HG02588 (cell line): ENCODE data around the gene MXRA8.
"Not testable (repeated sequence)": the region's sequence is repeated elsewhere in the genome, so short reads cannot be mapped to it uniquely, and the experiment has no call there.

Experiments
- ATAC-seq: cut with Tn5 transposase; IDR thresholded peaks from one replicate; pipeline ENCODE4 v1.9.1; 2021; ENCODE audit warnings: mild to moderate bottlenecking, moderate library complexity; ENCODE audit not compliant: unreplicated experiment

The MXRA8 gene, protein sequence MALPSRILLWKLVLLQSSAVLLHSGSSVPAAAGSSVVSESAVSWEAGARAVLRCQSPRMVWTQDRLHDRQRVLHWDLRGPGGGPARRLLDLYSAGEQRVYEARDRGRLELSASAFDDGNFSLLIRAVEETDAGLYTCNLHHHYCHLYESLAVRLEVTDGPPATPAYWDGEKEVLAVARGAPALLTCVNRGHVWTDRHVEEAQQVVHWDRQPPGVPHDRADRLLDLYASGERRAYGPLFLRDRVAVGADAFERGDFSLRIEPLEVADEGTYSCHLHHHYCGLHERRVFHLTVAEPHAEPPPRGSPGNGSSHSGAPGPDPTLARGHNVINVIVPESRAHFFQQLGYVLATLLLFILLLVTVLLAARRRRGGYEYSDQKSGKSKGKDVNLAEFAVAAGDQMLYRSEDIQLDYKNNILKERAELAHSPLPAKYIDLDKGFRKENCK

DNA sequence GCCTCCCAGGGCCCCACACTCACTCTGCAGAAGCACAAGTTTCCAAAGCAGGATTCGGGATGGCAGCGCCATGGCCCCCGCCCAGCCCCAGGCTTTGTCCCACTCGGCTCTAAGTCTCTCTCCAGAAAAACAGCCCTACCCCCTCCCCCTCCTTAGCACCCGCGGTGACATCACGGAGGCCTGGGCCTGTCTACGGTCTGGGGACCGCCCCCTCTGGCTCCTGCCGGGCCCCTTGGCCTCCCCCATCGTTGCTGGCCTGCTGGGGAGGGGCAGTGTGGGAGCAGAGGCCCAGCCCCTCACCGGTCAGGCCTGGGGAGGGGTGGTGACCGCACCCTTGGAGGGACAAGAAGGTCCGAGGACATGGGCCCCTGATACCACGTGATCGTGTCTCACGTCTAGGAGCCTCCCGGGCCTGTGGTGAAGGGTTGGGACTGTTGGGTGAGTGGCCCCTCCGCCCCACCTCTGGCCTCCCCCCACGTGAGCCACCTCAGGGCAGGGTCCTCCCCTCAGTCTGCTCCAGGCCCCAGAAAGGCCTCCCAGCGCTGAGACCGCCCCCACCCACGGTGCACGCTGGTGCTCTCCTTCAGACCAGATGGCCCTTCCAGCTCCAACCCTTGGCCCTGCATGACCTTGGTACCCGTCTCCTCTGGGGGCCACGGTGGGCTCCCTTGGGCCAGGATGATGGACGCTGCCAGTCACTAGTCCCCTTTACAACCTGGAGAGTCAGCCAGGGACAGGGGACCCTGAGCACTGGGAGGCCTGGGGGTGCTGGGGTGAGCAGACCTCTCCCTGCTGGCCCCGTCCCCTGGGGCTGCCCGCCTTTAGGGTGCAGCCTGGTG is at the start of gene MXRA8:
Gene MXRA8 (minus strand): TSS at position 123 of the 839 bp plus-strand sequence. CDS start 51 bp downstream, at position 72.
- no peak for ATAC-seq

DNA sequence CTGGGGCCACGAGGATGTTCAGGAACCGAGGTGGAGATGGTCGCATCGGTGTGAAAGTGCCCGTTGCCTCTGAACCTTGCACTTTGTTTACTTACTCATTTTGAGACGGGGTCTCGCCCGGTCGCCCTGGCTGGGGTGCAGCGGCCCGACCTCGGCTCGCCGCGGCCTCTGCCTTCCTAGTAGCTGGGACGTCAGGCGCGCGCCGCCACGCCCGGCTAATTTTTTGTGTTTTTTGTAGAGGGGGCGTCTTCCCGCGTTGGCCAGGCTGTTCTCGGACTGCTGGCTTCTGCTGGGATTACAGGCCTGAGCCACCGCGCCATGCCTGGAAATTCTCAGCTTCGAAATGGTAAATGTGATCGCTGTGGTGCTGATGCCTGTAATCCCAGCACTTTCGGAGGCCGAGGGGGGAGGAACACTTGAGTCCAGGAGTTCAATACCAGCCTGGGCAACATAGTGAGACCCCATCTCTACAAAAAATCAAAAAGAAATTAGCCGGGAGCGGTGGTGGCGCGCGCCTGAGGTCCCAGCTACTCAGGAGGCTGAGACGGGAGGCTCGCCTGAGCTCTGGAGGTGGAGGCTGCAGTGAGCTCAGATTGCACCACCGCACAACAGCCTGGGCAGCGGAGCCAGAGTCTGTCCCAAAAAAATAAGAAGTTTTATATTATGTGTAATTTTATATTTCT is 49.4 kb upstream of the MXRA8 start:
- peak; percentile 25 for ATAC-seq

- peak; percentile 86 for ATAC-seq
Observed at GRCh38 chr1:1406821-1407635, 48.7 kb upstream of the MXRA8 start, which contains the start of gene MRPL20. TSS of gene MRPL20 (minus strand) at chr1:1407293. CDS start at chr1:1407217, 76 bp downstream.

- ATAC-seq = no peak
Observed at GRCh38 chr1:1406101-1406820, 47.9 kb upstream of the MXRA8 start.

DNA sequence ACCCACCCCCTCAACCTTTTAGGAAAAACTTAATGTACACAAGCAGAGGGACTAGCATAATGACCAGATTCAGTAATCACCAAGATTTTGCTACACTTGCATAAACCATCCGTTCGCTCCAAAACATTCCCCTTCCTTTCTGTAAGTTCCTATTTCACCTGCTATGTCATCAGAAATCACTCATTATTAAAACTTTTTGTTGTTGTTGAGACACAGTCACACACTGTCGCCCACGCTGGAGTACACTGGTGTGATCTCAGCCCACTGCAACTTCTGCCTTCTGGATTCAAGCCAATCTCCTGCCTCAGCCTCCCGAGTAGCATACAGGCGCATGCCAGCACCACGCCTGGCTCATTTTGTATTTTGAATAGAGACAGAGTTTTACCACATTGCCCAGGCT is 45.3 kb upstream of the MXRA8 start:
- no peak for ATAC-seq

DNA sequence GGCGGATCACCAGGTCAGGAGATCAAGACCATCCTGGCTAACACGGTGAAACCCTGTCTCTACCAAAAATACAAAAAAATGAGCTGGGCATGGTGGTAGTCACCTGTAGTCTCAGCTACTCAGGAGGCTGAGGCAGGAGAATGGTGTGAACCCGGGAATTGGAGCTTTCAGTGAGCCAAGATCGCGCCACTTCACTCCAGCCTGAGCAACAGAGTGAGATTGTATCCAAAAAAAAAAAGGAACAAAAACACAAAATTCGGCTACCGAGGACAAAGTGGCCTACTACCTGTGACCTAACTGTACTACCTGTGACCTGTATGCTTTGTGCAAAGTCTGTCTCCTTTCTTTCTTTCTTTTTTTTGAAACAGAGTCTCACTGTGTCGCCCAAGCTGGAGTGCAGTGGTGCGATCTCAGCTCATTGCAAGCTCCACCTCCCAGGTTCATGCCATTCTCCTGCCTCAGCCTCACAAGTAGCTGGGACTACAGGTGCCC is 44.6 kb upstream of the MXRA8 start:
- ATAC-seq = not testable (repeated sequence)

DNA sequence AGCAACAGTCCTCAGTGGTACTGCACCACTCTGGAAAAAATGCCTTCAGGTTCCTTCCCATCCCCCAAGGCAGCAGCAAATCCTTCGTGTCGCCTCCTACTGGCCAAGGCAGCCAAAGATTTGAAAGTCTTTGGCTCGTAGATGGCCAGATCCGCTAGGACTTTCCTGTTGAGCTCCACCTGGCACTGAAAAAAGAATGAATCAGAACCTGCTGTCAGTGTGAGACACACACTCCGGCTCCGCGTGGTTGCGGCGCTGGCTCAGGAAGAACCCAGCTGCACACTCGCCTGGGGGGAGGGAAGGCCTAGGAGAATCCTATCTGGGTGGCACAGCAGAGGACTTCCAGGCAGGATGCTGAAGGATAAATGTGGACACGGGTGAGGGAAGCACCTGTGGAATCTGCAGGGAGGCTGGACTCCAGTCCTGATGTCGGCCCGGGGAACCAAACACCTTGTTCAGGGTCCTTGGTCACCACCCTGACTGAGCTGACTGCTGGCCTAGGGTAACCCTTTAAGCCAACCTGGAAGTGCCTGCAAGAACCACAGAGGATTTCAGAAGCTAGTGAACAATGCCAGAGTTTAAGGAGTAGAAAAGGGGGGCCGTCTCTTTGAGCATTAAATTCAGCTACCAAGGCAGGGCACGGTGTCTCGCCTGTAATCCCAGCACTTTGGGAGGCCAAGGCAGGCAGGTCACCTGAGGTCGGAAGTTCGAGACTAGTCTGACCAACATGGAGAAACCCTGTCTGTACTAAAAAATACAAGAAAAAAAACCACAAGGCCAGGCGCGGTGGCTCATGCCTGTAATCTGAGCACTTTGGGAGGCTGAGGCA is 43.9 kb upstream of the MXRA8 start:
- ATAC-seq = no peak

DNA sequence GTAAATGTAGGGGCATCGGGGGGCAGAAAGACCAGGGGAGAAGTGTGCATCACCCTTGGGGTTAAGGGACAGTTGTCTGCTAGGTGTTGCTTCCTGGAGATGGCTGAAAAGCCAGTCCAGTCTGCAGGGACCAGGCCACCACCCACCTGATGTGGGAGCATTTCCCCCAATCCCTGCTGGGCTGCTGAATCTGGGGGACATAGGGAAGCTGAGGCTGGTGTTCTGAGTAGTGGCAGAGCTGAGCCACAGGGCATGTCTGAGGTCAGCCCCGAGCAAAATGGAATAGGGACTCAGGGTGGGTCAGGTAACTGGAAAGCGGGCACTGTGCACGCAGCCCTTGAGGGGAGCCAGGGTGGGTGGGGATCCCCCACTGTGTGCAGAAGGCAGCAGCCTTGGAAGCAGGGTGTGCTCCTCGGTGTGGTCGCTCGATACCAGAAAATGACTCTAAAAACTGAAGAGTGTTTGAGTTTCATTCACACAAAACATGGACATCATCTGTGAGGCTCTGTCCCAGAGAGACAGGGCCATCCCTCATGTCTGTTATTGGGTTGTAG is 43.2 kb upstream of the MXRA8 start:
- ATAC-seq = no peak

- ATAC-seq = no peak
Observed at GRCh38 chr1:1400576-1401456, 42.5 kb upstream of the MXRA8 start.

DNA sequence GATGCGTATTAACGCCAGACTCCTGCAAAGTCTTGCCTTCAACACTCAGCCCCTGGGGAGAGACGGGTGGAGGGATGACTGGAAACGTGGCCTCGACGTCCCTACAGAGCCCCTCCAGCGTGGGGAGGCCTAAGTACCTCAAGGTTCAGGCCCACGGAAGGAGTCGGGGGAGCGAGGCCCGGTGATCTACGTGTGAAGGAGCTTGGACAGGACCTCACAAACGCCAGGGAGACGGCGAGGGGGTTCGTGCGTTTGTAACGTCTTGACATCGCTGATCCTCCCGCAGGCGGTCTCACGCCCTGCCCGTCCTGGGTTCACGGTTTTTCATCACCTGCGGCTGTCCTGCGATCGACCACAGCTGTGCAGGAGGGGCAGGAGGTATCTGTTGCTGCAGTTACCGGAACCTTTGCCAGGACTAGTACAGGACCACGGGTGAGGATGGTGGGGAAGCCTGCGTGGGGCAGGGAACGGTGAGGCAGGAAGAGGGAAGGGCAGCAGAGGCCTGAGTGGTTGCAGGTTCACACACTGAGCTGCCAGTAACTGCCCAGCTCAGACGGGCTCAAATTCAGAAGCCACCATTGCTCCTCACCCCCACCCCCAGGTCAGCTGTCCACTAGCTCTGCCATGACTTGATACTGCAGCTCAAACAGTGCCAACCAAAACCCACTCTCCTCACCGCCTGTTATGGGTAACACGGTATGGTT is 41.7 kb upstream of the MXRA8 start:
- ATAC-seq = no peak

GRCh38 chr1:1399187-1399871 is 41.0 kb upstream of the MXRA8 start, which contains the start of gene CCNL2:
TSS of gene CCNL2 (minus strand) at chr1:1399335. CDS start at chr1:1399306, 29 bp downstream.
- ATAC-seq = peak; percentile 89

GRCh38 chr1:1398677-1399186 is 40.4 kb upstream of the MXRA8 start:
- peak; percentile 11 for ATAC-seq

DNA sequence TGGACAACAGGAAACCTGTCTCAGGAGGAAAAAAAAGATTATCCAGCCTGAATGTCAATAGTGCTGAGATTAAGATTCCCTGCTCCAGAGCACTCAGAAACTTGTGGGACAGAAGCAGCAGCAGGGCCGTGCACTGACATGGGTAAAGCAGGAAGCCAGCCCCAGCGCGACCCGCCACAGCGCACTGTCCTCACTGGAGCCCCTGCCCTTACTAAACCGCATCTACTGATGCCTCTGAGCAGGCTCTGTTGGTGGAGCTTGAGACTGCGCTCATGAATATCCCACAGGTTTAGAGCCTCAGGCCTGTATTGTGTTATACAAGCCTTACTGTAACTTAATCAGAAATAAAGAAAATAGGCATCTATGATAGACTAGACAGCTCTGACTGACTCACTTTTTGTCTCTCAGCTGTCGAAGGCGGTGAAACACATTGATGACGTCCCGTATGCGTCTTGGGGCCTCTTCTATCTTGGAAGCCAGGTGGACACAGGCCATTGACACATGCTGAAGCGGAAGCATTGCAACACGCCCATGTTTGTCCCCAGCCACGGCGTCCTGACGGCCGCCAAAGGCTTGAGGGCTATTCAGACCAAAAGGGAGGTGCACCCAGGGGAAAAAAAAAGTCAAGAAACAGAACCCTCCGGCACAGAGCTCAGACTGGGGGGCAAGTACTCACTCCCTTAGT is 39.6 kb upstream of the MXRA8 start:
- no peak for ATAC-seq

GRCh38 chr1:1395166-1395565 is 36.8 kb upstream of the MXRA8 start:
- ATAC-seq = no peak

DNA sequence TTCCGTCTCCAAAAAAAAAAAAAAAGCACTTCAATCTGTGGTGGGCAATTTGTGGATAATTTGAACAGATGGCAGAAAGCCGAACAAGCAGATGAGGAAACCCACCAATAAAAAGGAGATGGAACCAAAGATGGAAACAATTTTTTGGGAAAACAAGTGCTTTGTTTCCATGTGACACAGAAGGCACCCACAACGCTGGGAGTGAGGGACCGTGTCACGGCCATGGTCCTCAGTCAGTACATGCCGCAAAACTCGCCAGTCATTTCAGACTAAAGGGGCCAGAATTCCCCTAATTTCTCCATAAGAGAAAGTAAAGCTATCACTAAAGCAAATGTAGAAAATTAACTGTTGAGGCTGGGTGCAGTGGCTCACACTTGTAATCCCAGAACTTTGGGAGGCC is 35.8 kb upstream of the MXRA8 start:
- no peak for ATAC-seq
